ENCODE data around the gene INTS4.
A peak's percentile ranks its signal among the peaks of the same experiment; 100 is the strongest.
"Not testable (repeated sequence)": the region's sequence is repeated elsewhere in the genome, so short reads cannot be mapped to it uniquely, and the experiment has no call there.

Gene INTS4

GRCh38 chr11:77943296-77943695 is 51.2 kb downstream of the INTS4 start:
- DNase-seq: not testable (repeated sequence)

- not testable (repeated sequence) for DNase-seq
Observed at GRCh38 chr11:77942465-77942864, 52.0 kb downstream of the INTS4 start.

GRCh38 chr11:77933596-77933995 is 60.9 kb downstream of the INTS4 start:
- DNase-seq: not testable (repeated sequence)

GRCh38 chr11:77930334-77931208 is 63.9 kb downstream of the INTS4 start:
- DNase-seq: not testable (repeated sequence)

DNA sequence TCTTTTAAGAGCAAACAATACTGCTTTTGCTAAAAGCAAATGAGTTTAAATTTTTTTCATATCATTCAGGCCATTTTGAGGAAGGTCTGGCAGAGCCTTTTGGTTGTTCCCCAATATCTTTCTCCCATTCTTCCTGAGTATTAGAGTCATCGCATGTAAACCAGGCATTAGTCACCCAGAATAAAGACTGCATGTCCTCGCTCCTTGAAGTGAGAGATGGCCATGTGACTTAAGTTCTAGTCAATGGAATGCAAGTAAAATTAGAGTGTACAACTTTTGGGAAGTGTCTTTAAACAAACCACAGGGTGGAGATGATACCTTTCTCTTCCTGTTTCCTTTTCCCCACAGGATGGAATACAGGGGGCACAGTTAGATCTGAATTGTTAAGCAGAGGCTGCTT is 76.8 kb downstream of the INTS4 start:
- not testable (repeated sequence) for DNase-seq

GRCh38 chr11:77914307-77914791 is 80.1 kb downstream of the INTS4 start:
- not testable (repeated sequence) for DNase-seq

- not testable (repeated sequence) for DNase-seq
Observed at GRCh38 chr11:77913608-77914306, 80.7 kb downstream of the INTS4 start.

- not testable (repeated sequence) for DNase-seq
Observed at GRCh38 chr11:77910828-77911227, 83.6 kb downstream of the INTS4 start.

DNA sequence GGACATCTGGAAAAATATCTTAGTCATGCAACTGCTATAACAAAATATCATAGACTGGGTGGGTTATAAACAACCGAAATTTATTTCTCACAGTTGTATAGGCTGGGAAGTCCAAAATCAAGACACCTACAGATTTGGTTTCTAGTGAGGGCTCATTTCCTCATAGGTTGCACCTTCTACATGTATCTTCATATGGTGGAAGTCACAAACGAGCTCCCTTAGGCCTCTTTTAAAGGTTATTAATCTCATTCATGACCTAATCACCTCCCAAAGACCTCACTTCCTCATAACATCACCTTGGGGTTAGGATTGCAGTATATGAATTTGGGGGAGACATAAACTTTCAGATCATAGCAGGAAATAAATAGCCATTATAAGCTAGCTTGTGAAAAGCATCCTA is 85.2 kb downstream of the INTS4 start:
- no peak for DNase-seq

- no peak for DNase-seq
Observed at GRCh38 chr11:77908835-77909234, 85.6 kb downstream of the INTS4 start.

- DNase-seq: not testable (repeated sequence)
Observed at GRCh38 chr11:77894949-77895348, 99.5 kb downstream of the INTS4 start.

DNA sequence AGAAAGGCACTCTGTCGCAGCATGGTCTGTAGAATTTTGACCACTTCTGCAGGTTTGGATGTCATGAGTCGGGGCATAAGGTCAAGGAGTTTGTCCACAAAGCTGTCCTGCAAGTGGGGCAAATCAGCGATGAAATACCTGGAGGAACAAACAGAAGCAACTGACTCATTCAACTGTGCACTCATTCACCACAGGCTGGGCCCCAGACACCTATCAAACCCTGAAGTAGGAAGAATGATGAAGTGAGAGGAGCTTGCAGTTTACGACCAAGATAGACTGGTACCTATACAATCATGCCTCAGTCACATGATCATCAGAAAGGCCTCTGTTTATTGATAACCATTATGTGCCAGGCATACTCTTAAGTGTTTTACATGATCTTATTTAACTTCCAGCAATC is 102.8 kb downstream of the INTS4 start:
- not testable (repeated sequence) for DNase-seq

DNA sequence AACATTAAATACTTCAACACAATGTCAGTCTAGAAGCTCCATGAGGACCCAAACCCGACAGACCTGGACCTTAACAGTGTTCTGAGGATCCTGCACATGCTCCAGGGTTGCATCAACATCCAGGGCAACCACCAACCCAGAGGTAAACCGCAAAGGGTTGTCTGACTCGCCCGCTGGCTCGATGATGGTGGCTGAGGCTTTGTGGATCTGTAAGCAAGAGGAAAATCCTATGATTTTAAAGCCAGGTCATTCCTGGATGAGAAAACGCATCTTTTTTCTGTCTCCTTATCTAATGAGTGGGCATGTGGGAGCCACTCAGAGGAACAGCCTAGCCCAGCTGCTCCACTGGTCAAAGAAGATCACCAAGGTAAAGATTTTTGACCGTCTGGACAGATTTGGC is 103.2 kb downstream of the INTS4 start:
- not testable (repeated sequence) for DNase-seq

- peak; percentile 48 for DNase-seq
Observed at GRCh38 chr11:77890619-77891056, 103.8 kb downstream of the INTS4 start.

DNA sequence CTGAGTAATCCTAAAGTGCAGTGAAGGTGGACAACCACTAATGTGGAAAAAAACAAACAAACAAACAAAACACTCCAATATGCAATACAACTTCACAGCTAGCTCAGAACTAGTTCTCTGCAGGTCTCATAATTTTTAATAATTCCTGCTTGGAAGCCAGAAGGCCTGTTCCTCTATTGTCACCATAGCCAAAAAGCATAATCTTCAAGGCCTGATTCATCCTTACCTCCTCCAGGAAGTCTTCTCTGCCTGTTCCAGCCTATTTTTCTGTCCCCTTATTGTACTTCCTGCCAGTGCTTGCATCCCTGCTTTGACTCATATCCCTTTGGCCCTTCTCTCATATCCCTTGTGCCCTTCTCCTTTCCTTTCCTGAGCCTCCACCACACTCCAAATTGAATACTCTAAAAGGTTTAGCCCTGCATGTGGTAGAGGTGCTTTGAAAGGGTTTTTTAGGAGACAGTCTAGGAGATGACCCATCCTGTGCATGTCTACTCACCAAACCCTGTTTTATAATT is 104.3 kb downstream of the INTS4 start:
- not testable (repeated sequence) for DNase-seq

- DNase-seq: not testable (repeated sequence)
Observed at GRCh38 chr11:77889045-77889444, 105.4 kb downstream of the INTS4 start.

DNA sequence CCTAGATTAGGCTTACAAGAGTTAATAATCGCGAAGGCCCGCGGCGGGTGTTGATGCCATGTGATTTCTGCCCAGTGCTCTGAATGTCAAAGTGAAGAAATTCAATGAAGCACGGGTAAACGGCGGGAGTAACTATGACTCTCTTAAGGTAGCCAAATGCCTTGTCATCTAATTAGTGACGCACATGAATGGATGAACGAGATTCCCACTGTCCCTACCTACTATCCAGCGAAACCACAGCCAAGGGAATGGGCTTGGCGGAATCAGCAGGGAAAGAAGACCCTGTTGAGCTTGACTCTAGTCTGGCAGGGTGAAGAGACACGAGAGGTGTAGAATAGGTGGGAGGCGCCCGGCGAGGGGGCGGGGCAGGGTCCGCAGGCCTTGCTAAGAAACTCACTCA is 108.1 kb downstream of the INTS4 start:
- DNase-seq: no peak

DNA sequence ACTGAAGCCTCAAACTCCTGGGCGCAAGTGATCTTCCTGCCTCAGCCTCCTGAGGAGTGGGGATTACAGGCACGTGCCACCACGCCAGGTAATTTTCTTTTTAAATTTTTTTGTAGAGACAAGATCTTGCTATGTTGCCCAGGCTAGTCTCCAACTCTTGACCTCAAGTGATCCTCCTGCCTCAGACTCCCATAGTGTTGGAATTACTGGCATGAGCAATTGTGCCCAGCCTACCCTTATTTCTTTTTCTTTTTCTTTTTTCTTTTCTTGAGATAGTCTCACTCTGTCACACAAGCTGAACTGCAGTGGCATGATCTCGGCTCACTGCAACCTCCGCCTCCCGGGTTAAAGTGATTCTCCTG is 109.7 kb downstream of the INTS4 start:
- no peak for DNase-seq

DNA sequence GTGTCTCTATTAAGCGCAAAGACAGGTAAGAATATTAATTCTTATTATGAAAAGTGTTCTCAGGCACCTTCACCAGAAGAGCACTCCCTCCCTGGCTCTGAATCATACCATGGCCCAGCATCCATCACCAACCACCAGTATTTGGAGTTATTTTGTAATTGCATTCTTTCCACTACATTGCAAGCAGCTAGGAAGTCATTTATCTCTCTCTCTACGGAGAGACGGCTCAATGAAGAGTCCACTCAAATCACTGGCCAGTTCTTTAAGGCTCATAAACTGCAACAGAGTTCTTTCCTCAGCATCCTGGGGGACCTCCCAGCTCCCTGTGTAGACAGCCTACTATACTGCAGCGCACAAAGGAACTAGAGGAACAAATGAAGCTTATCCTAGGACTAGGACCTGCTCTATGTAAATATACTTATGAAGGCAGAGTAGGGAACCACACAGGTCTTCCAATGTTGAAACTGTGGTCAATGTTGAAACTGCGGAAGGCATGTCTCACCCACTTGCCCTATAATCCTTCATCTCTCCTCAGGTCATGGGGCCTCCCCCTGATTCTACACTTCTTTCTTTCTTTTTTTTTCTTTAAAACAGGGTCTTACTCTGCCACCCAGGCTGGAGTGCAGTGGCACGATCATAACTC is 110.2 kb downstream of the INTS4 start:
- DNase-seq: no peak

DNA sequence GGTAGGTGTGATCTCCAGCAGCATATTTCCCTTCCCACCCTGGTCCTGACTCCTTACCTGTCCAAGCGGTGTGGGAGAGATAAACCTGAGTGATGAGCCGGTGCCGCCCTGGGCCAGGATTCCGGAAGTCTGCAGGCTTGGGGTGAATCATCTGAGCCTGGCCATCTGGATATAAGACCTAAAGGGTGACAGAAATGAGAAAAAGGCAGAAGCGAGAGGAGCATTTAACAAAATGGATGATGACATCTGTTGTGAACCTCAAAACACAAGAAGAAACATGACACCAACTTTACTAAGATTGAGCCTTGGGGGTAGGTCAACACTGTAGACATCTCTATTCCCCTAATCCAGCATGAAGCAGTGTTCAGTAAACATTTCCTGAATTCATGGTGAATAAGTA is 110.7 kb downstream of the INTS4 start:
- DNase-seq: no peak

DNA sequence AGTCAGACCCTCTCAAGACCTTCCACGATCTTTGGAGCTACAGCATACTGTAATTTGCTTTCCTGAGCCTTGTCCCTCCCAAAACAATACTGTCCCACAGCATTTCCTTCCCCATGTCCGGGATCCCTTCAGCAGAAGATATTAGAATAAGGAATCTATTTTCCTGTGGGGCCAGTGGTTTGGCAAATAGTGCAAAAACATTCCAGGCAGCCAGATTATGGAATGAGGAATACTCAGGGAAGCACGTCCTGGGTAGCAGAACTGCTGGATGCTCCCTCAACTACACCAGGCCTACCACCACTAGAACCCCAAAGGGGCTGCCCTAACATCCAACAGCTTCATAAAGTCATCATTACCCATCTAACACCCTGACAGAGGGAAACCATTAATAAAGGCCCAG is 112.1 kb downstream of the INTS4 start:
- no peak for DNase-seq

GRCh38 chr11:77879218-77879617 is 115.2 kb downstream of the INTS4 start:
- no peak for DNase-seq

GRCh38 chr11:77878247-77878646 is 116.2 kb downstream of the INTS4 start:
- DNase-seq: not testable (repeated sequence)

Measured in NCI-H1694 treated with DMSO at 0.1 percent for 48 hours (cell line).